RPMI7951 (cell line): ENCODE measurements around the gene SUPT4H1. TPM values are rescaled to one million over a fixed set of nuclear protein-coding genes. Genes with fewer than 3 reads are reported as not detected.

Source experiments
- DNase-seq: peaks from one replicate; pipeline ENCODE4 v3.0.0-alpha.2; 2012; ENCODE audit warnings: low read depth
- total RNA-seq: library from RNA; depleted of rRNA; stranded (reverse); fragments of >200 nt; shearing (Covaris generic); gene quantifications from 2 replicates; pipeline ENCODE4 v1.2.3, GENCODE V29; 2014

The SUPT4H1 gene
- total RNA-seq, 1 experiment from 2014 or later = 61.4 TPM

- DNase-seq = no peak
These were observed 12.4 kb upstream of the SUPT4H1 start for GRCh38 chr17:58364270-58364942.

GRCh38 chr17:58363457-58364185 is 11.6 kb upstream of the SUPT4H1 start:
- no peak for DNase-seq

GRCh38 chr17:58362368-58363014 is 10.5 kb upstream of the SUPT4H1 start:
- no peak for DNase-seq

DNA sequence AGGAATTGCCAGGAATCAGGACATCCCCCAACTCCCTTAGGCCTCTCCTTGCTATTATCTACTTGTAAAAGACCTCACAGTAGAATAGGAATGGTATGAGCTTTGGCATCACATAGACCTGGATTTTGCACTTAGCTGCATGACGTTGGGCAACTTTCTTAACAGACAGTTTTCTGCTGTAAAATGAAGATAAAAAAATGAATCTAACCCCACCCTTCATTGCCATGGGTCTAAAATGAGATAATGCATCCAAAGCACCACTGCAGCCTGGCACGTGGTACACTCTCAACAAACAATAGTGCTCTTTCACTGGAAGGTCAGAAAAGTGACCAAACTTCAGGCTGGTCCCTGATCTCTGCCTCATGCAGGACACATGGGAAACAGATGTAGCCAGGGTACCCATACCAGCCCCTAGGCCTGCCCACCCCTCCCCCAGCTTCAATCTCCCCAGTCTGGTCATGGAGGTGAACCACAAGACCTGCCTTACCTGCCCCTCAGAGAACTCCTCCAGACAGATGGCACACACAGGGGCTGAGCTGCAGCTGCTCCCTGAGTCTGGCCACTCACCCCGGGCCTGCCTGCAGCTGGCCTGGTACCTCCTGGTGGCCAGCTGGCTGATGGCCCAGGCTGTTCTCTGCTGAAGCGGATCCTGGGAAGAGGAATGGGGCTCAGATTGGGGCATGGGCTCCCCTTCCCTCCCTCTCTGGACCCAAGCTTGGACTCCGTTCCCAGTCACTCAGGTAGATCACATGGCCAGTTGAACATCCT is 8.5 kb upstream of the SUPT4H1 start:
- DNase-seq = no peak

DNA sequence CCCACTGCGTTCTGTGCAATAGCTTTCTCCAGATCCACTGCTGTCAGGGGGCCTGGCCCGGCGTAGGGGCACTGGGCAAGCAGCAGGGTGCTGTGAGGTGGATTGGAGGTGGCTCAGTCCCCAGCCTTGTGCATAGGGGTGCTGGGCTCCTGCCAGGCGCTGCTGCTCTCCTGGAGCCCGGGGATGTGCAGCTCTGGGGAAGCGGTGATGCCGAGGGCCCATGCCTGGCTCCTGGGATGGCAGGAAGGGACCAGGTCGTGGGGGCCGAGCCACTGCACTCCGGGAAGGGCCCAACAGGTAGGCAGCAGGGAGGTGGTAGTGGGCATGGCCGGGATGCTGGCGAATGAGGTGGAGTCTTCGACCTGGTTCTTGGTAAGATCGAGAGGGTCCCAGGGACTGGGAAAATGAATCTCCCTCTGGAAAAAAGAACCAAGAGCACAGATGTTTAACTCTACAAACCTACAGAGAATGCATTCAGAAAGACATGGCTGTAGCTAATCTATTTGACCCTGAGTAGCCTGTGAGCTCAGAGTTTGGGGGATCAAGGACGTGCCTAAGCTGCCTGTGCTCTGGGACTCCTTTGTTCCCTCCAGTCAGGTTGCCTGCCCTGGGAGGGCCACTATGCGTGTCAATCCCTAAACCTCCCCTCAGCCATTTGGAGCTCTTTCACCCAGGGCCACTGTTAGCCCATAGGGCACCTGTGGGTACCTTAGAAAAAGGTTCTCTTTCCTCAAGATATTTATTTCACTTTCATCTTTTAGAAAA is 6.6 kb upstream of the SUPT4H1 start:
- no peak for DNase-seq

DNA sequence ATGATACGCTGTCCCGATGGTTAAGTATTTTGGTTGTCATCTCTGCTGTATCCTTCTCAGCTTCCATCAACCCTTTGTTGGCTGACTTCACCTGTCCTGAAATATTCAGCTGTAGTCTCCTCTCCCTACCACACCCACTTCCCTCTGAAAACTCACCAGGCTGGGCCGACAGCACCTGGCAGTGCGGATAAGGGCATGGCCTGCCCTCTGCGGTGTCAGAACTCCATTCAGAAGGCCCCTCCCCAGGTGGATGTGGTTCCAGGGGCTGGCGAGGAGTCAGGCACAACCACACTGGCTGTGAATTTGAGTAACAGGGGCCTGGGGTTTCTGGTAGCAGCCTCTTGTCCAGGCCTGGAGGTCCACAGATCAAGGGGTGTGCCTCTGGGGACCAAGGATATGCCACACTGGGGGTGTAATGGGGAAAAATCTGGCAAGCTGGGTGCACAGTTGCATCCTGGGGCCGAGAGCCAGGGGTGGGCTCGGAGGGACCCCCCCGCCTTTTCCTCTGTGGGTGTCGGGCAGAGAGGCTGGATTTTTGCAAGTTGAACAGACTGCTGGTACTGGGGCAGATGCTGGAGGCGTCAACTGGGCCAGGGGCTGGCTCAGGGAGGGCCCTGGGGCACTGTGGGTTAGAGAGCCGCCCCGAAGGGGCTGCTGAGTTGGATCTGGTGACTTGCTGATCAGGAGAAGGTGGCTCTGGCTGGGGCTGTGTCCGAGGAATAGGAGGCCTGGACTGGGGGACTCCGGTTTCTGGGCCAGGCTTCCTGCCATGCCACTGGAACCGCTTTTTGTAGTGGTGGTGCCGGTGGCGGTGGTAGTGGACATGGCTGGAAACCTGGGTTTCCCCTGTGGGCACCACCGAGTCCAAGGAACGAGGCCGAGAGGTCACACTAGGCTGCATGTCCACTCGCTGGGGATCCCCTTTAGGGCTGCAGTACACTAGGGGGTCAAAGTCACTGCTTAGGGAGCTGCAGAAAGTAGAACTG is 5.6 kb upstream of the SUPT4H1 start:
- DNase-seq = no peak

GRCh38 chr17:58356231-58356630 is 4.2 kb upstream of the SUPT4H1 start:
- no peak for DNase-seq

DNA sequence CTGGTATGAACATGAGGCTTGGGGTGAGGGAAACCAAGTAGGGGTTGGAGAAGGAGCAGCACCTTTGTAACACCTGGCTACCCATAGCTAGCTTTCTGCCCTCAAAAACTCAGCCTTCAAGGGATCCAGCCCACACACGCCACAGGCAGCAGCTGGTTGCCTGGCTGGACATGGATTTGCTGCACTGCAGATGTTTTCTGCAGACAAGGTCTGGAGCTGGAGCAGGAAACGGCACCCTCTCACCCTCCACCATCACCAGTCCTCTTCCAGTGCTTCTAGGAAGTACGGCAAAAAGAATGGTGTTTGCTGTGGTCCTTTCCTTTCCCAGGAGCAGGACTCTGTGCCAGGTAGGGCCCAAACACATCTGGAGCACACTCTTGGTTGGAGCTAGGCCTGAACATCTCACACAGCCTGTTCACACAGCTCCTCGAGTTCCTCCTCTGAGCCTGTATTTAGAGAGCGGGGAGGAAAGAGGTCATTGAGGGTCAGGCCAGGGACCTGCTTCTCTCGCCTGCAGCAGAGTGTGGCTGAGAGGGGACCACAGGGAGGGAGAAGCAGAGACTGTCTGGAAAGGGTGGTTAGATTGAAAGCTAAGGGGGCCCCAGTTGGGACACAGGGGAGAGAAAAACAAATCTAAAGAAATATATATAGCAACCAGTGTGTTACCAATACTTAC is 2.7 kb upstream of the SUPT4H1 start:
- no peak for DNase-seq

DNA sequence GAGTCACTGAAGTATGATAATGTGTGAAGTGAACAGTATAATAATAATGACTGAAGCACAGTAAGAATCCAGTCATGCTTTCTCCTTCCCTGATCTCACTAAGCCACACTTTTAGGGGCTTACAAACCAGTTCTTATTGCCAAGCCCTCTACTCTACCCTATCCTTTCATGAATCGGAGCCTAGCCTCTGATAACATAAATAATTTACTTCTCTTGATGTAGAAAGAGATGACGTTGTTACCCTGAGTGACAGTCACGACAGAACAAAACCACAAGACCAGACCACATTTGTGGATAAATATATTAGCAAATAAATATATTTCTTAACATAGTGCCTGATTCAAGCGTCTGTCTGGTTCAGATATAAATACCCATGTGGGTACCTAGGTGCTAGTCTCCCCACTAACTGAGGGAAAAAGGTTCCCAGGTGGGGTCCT is 1.4 kb upstream of the SUPT4H1 start:
- no peak for DNase-seq

DNA sequence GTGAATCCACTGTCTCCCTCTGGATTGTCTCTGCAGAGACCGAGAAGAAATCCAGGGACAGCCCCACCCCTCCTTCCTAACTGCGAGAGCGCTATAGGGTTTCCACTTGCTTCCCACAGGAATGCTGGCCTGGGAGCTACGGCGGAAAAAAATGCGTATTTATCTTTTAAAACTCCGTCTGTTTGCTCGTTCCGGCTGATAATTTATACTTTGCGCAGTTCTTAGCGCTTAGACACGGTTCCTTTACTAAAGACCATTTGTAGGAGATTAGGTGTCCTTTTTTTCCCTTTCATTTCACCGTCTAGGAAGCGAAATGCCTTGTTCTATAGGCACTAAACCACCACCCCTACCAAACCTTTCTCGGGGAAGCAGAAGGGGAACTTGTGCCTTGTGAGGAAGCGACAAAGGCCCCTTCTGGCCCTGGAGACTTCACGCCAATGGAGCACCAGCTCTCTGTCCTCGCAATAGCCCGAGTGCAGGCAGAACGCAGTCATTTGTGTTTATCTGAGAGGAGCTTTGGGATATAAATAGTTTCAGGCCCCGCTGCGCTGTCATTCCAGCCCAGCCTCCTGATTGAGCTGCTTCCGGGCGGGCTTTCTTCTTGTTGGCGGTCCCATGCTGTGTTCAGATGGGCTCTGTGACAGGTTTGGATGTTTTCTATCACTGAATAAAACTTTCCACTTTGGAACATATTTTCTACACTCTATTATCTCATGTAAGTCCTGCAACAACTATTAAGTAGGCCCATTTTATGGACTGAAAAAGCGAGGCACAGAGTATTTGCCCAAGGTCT is 791 bp upstream of the SUPT4H1 start:
- peak; percentile 61 for DNase-seq

DNA sequence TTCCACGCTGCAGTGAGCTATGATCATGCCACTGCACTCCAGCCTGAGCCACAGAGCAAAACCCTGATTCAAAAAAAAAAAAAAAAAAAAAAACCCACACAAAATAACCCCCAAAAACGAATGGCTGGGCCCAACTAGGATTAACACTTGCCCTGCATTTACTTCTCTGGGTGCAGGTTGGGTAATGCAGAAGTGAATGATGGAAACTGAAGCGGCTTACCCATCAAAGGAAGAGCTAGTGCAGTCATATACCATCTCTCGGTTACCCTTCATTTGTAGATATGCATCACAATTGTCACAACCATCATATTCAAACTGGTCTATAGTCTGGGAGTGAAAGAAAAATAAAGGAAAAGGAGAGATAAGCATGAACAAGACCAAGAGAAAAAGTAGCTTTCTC is 819 bp downstream of the SUPT4H1 start:
- no peak for DNase-seq

DNA sequence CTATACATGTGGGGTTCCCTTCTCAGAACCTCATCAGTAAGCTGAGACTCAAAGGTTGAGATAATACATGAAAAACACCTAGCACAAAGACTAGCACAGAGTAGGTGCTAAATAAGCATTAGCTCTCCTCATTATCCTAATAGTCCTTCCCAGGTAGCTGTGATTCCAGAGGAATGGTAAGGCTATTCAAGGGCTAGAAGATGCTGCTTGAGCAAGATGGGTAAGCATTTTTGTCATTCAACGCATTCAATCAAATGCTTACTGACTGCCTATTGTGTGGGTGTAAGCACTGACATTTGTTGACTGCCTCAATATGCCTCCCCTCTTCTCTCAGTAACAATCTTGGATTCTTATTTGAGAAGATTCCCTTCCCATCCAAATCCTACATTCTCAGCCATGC is 4.0 kb downstream of the SUPT4H1 start:
- no peak for DNase-seq

DNA sequence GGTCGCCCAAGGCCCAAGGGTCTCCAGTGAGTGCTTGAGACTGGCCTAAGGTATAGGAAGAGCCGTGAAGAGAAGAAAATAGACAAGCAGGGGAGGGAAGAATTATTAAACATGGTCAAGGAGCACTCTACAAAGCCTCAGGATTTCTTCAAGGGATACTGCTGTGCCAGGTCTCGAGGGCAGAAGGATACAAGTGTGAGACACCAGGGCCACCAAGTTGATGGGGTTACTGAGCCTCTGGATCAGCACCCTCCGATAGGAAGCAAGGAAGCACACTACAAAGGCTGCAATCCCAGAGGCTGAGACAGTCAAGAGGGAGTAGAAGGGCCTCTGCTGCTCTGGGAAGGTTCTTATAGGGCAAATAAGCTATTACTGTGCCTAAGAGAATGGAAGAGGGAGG is 6.5 kb downstream of the SUPT4H1 start:
- no peak for DNase-seq

- no peak for DNase-seq
These were observed 7.2 kb downstream of the SUPT4H1 start for GRCh38 chr17:58344791-58345157.

- peak; percentile 18 for DNase-seq
These were observed 7.8 kb downstream of the SUPT4H1 start for GRCh38 chr17:58344047-58344790.

DNA sequence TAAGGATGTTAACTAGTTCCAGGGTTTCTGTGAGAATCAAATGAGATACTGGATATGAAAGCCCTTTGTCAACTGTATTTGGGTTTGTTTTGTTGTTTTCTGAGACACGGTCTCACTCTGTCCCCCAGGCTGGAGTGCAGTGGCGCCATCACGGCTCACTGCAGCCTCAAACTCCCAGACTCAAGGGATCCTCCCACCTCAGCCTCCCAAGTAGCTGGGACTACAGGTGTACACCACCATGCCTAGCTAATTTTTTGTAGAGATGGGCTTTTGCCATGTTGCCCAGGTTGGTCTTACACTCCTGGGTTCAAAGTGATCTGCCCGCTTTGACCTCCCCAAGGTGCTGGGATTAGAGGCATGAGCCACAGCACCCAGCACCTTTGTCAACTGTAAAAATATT is 8.9 kb downstream of the SUPT4H1 start:
- no peak for DNase-seq

DNA sequence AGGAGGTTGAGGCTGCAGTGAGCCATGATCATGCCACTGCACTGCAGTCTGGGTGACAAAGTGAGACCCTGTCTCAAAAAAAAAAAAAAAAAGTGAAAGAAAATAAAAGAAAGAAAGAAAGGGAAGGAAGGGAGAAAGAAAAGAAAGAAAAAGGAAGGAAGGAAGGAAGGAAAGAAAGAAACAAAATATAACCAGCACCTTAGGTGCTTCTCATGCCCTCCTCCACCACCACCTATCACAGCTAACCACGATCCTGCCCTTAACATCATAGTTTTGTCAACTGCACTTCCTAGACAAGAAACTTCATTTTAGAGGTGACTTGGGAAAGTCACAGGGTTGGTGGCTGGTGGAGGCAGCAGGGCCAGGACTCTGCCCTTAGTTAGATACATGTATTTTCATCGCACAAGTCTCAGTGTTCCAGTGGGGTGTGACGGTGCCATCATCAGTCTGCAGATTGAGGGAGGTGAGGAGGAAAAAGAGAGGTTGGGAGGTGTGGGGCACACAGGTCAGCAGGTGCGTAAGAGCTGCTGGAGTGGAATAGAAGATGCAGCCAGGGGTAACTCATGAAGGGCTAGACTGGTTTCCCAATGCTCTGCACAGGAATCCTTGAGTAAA is 10.0 kb downstream of the SUPT4H1 start:
- no peak for DNase-seq
